Left lung (tissue), 10 donors: ENCODE measurements around the gene TENM3. TPM values are rescaled to one million over a fixed set of nuclear protein-coding genes. Genes with fewer than 3 reads are reported as not detected.

Experiments used
- ATAC-seq: fragments of 200-7000 bp; cut with Tn5 transposase; one replicate; pipeline ENCODE4 v1.9.1; 2020; ENCODE audit warnings: moderate library complexity
- DNase-seq, 4 donors: peaks; one replicate each; pipeline ENCODE4 v3.0.0-alpha.2; 2013 to 2020
- H3K27ac ChIP-seq, 2 donors: fragments of 200-600 bp; sonication (generic) in 1 of 2; one replicate each; pipeline versions ENCODE4 v1.5.0 to v1.8.0; 2020 to 2021
- H3K27me3 ChIP-seq, 2 donors: fragments of 200-600 bp; sonication (generic) in 1 of 2; one replicate each; pipeline versions ENCODE4 v1.5.0 to v1.8.0; 2020 to 2021
- H3K36me3 ChIP-seq, 2 donors: fragments of 200-600 bp; sonication (generic) in 1 of 2; one replicate each; pipeline versions ENCODE4 v1.5.0 to v1.8.0; 2020 to 2021
- H3K4me1 ChIP-seq, 2 donors: fragments of 200-600 bp; one replicate each; pipeline ENCODE4 v1.8.0; 2021
- H3K4me3 ChIP-seq, 2 donors: fragments of 200-600 bp; sonication (generic) in 1 of 2; one replicate each; pipeline versions ENCODE4 v1.5.0 to v1.8.0; 2020 to 2021; ENCODE audit warnings: mild to moderate bottlenecking in 1 of 2
- H3K9me3 ChIP-seq, 2 donors: fragments of 200-600 bp; sonication (generic) in 1 of 2; one replicate each; pipeline versions ENCODE4 v1.5.0 to v1.8.0; 2020 to 2021
- intact Hi-C, 2 donors: fragments of 100-400 bp; cut with DNase I; formaldehyde crosslinking; loops; one replicate each; pipeline versions ENCODE4 v1.11.2 to v1.14.2; 2022
- polyA plus RNA-seq, 6 donors: library from polyadenylated mRNA; unstranded; fragments of 120-200 nt; gene quantifications; one replicate each; pipeline ENCODE4 v1.2.1, GENCODE V29; 2013; ENCODE audit not compliant: insufficient read length in 6 of 6
- total RNA-seq, 2 donors: library from RNA; stranded (reverse); fragmentation: NEBNext Ultra II Directional; extraction: Animal tissue kit (Norgen Biotek cat#: 25700); gene quantifications; one replicate each; pipeline ENCODE4 v1.2.1, GENCODE V29; 2021
- TF ChIP-seq, protein P1 (sequence below), 2 donors: fragments of 200-600 bp; sonication (generic) in 1 of 2; IDR thresholded peaks; one replicate each; pipeline versions ENCODE4 v1.5.0 to v1.8.0; 2021; ENCODE audit warnings: antibody characterized with exemption in 2 of 2
- donor health status: DM: no; HTN: yes; CAD: no.
- donor health status: DM: no; HTN: no; CAD: no.

The TENM3 gene
- total and polyA plus RNA-seq, 8 donors: 2.2 to 5.6 (median 3.1) TPM

DNA sequence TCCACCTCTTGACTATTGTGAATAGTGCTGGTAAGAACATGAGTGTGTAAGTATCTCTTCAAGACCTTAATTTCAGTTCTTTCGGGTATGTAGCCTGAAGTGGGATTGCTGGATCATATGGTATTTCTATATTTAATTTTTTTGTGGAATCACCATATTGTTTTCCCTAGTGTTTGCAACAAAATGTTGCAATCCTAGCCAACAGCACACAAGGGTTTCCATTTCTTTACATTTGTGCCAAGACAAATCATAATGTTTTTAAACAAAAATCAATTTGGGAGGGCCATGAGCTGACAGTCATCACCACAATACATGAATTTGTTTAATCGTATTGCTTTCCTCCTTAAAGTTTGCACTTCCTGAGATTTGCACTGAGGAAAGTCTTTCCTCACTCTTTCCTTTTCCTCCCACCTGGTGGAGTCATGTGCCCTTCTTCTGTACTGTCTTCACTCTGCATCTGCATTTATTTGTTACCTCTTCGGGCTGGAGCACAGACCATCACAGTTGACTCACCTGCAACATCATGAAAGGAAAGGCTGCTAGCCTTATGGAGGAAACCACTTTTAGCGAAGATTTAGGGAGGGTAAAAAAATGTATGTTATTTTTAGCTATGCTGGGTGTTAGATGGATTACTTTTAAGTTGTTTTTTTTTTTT, 404.6 kb downstream of the TENM3 start:
- Histone ChIP-seq H3K9me3 (peaks cover 0 to 12% of the 10 kb centered on the region in 2 donors), H3K27me3 (no peaks in the 10 kb centered on the region), H3K4me1 (no peaks in the 10 kb centered on the region), H3K27ac (no peak overlapping the region), H3K4me3 (no peak overlapping the region), H3K36me3 (no peaks in the 10 kb centered on the region)
- ATAC-seq: no peak
- intact Hi-C loops: no loop called here
- TF ChIP-seq, protein P1, sequence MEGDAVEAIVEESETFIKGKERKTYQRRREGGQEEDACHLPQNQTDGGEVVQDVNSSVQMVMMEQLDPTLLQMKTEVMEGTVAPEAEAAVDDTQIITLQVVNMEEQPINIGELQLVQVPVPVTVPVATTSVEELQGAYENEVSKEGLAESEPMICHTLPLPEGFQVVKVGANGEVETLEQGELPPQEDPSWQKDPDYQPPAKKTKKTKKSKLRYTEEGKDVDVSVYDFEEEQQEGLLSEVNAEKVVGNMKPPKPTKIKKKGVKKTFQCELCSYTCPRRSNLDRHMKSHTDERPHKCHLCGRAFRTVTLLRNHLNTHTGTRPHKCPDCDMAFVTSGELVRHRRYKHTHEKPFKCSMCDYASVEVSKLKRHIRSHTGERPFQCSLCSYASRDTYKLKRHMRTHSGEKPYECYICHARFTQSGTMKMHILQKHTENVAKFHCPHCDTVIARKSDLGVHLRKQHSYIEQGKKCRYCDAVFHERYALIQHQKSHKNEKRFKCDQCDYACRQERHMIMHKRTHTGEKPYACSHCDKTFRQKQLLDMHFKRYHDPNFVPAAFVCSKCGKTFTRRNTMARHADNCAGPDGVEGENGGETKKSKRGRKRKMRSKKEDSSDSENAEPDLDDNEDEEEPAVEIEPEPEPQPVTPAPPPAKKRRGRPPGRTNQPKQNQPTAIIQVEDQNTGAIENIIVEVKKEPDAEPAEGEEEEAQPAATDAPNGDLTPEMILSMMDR (IDR thresholded peaks at IDR 0.05): no peak
- no peak for DNase-seq

DNA sequence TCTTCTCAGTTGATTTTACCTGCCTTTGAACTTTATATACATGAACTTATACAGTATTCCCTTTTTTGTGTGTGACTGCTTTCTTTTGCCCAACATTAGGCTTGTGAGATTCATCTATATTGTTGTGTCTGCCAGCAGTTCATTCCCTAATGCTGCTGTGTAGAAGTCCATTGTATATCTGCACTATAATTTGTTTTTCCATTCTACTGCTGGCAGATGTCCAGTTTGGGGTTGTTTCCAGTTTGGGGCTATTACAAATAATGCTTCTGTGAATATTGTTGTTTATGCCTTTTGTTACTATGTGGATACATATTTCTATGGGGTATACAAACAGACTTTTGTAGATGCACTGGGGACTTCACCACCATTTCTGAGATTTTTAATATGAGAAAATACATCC, 405.6 kb downstream of the TENM3 start:
- intact Hi-C loops: no loop called here
- no peak overlapping the region for H3K4me3 ChIP-seq
- H3K4me1 ChIP-seq: no peaks in the 10 kb centered on the region
- H3K27ac ChIP-seq: no peak overlapping the region
- no peaks in the 10 kb centered on the region for H3K27me3 ChIP-seq
- no peaks in the 10 kb centered on the region for H3K36me3 ChIP-seq
- peak in 2 of 4 donors; percentile 60 to 61 for DNase-seq
- TF ChIP-seq, protein P1 (IDR thresholded peaks at IDR 0.05): no peak
- peaks cover 0 to 12% of the 10 kb centered on the region in 2 donors for H3K9me3 ChIP-seq
- ATAC-seq: no peak

DNA sequence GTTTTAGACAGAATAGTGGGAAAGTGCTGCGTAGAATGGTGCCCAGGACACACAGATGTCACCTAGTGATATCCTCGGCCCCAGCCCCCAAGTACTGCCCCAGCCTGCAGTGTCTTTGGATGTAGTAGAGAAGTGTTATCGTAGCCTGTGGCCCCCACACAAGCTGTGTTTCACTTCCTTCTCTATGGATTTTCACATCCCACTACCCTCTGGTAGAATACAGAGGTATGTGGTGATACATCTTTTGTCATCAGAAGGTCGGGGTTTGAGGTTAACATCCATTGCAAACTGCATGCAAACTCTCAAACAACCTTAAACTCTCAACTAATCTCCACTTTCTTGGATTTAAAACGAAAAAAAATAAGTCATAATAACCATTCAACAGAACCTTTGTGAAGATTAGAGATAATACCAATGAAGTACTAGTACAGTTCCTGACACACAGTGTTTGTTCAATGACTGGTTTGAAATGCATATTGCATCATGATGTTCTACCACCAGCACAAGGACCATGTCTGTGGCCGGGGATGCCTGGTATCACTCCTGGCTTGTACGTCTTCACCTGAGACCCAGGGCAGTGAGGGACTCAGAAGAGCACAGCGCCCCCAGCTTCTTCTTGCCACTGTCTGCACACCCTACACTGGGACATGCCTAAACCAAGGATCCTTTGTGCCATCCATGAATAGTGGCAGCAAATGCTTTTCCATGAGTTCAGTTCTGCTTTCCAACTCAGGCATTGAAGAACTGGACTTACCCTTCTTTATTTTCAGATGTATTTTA, 406.7 kb downstream of the TENM3 start:
- DNase-seq (no peak), ATAC-seq (no peak)

DNA sequence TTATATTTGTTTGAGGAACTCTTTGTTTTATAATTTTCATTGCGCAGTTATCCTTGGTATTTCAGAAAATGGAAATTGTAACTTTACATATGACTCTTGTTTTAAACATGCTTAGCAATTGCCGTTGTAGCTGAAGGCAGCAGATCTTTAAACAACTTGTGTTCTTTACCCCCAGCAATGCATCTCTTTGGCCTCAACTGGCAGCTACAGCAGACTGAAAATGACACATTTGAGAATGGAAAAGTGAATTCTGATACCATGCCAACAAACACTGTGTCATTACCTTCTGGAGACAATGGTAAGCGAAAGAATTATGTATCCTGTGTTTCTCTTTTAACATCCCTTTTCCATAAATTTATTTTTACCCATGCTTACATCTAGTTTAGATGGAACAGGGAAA, 410.4 kb downstream of the TENM3 start:
- Histone ChIP-seq H3K27ac (no peak overlapping the region), H3K36me3 (no peaks in the 10 kb centered on the region), H3K4me3 (no peak overlapping the region), H3K27me3 (no peaks in the 10 kb centered on the region), H3K4me1 (no peaks in the 10 kb centered on the region), H3K9me3 (no peaks in the 10 kb centered on the region)
- TF ChIP-seq, protein P1 (IDR thresholded peaks at IDR 0.05): no peak
- intact Hi-C loops: no loop called here
- ATAC-seq (no peak), DNase-seq (peak in 1 of 4 donors; percentile 6)

More for the DNA sequence above, 406.7 kb downstream of the TENM3 start:
- Histone ChIP-seq H3K4me3 (no peak overlapping the region), H3K9me3 (peaks cover 0 to 12% of the 10 kb centered on the region in 2 donors), H3K4me1 (no peaks in the 10 kb centered on the region), H3K36me3 (no peaks in the 10 kb centered on the region), H3K27me3 (no peaks in the 10 kb centered on the region), H3K27ac (no peak overlapping the region)
- intact Hi-C loops: no loop called here
- TF ChIP-seq, protein P1 (IDR thresholded peaks at IDR 0.05): no peak

DNA sequence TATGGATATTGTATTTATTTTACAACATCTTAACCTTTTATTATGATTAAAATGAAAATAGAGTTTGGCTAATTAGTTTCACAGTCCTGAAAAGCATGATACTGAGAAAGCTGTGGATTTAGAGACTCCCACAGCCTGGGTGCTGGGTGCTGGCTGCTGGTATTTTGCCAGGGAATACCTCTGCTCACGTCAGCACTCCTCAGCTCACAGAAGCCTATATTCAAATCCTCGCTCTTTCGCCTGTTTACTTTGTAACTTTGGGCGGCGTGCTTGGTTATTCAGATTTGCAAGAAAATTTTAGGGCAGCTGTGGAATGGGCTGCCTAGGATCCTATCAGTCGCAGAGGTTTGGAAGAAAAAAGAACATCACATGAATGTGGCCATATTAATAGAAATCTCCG, 412.1 kb downstream of the TENM3 start:
- Histone ChIP-seq H3K4me1 (no peaks in the 10 kb centered on the region), H3K27me3 (no peaks in the 10 kb centered on the region), H3K9me3 (no peaks in the 10 kb centered on the region), H3K4me3 (no peak overlapping the region), H3K36me3 (no peaks in the 10 kb centered on the region), H3K27ac (no peak overlapping the region)
- ATAC-seq (no peak), DNase-seq (no peak)
- TF ChIP-seq, protein P1 (IDR thresholded peaks at IDR 0.05): no peak
- intact Hi-C loops: no loop called here
